NK-92 (cell line): ENCODE measurements around the gene CENATAC.
"Not testable (repeated sequence)": the region's sequence is repeated elsewhere in the genome, so short reads cannot be mapped to it uniquely, and the experiment has no call there.

Experiments
- DNase-seq: peaks from one replicate; lab custom pipeline; 2025; ENCODE audit not compliant: unreplicated experiment; lab: John Stamatoyannopoulos, UW

The CENATAC gene

DNA sequence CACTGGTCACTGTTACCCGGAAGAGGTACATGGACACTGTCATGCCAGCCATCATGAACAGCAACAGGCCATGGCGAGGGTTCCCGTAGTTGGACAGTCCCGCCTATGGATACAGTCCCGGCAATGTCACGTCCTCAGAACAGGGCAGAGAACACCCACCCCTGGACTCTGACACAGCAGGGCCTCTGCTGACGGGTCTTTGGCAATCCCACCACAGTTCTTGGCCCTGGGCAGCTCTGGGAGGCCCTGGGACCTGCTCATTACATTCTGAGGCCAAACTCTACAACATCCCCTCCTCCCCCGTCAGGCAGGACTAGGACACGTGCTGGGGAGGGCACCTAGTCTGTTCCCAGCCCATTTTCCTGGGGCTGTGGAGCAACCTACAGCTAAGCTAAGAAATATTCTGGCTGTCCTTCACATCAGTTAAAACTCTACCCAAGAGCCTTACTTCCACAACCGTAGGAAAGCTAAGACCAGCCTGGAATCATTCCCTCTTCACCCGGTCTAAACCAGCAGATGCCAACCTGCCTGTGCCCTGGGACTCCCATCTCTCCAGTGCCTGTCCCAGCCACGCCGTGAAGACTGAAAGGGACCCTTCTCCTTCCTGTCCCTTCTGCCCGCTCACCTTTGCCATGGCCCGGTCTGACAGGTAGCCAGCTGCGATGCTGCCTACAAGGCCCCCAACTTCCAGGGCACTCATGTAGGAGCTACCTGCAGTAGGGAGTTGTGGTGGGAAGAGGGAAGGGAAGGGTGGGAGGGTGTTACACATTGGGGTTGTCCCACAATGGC, 28.2 kb downstream of the CENATAC start:
- no peak for DNase-seq

DNA sequence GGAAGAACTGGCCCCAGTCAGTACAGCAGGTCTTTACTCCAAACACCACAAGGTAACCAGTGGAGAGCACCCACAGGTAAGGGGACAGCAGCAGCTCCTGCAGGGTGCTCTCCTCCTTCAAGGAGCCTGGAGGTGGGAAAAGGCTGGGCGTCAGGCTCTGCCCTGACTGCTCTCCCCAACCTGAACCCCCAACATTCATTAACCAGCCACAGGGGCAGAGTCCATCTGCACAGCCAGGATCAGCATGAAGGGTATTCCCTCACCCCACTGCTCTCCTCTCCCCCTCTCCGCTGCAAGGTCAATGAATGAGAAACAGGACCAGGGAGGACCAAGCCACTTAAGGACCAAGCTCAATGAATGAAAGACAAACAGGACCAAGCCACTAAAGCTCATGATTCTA, 29.0 kb downstream of the CENATAC start:
- no peak for DNase-seq

DNA sequence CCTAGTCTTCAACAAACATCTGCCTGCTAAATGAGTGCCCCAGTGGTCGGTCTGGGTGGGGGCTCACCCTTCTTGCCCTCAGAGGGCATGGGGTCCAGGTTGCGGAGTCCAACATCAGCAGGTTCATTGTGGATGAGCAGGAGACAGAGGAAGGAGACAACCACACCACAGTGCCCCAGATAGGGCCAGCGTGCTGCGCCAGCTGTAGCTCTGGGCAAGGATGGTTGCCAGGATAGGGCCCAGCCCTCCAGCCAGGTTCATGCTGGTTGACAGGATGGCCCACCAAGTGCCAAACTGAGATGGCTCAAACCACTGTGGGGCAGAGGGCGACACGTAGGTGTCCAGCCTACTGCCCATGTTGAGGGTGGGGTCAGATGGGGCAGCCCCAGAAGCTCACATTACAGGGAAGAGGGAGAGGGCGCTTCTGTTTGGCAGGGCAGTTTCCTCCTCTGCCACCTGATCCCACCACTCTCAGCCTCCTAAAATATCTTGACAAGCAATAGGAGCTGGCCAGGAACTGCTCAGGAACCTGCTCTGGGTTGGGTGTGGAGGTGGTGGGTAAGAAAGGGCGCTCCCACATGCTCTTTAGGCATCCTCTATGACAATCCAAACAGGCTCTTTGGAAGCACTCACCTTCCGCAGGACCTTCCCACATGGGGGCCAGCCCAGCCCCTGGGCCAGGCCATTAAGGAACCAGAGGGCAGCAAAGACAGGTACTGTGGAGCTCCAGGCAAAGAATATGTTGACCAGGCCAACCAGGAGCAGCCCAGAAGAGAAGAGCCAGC, 29.8 kb downstream of the CENATAC start:
- DNase-seq = no peak

DNA sequence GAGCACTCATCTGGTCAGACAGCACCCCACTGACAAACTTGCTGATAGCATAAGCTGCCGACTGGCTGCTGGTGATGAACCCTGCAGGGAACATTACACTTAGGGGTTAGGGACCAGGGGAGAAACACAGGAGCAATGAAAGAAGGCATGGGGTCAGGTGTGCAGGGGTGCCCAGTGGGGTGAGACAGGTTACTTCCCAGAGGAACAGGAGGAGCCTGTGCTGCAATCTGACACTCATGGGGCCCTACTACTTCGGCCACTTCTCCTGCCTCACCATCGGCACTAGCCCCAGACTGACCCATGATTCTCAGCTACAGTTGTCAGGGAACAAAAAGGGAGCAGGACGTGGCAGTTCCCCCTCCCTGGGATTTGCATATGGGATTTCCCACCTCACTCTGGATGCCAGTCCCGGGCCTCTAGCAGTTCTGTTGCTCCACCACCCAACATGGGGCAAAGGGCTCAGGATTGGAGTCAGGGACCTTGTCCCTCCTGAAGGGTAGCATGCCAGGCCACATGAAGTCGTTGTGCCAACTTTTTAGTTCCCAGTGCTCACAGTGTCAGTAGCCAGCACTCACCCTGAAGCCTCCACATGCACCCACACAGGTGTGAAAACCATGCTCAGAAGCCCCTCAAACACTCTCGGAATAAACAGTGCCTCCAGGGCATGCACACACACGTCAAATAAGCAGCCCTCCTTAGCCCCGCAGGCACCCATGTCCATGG, 30.6 kb downstream of the CENATAC start:
- no peak for DNase-seq

DNA sequence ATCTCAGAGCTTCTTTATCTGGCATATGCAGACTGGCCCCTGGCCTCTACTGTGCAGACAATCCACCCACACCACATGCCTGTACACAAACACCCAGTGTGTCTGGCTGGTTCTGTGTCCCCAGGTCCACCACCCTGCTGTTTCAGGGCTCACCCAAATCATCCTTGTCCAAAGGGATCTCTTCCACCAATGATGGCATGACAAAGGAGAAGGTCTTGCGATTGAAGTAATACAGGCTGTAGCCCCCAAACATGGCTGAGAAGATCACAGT, 31.1 kb downstream of the CENATAC start:
- DNase-seq = no peak

DNA sequence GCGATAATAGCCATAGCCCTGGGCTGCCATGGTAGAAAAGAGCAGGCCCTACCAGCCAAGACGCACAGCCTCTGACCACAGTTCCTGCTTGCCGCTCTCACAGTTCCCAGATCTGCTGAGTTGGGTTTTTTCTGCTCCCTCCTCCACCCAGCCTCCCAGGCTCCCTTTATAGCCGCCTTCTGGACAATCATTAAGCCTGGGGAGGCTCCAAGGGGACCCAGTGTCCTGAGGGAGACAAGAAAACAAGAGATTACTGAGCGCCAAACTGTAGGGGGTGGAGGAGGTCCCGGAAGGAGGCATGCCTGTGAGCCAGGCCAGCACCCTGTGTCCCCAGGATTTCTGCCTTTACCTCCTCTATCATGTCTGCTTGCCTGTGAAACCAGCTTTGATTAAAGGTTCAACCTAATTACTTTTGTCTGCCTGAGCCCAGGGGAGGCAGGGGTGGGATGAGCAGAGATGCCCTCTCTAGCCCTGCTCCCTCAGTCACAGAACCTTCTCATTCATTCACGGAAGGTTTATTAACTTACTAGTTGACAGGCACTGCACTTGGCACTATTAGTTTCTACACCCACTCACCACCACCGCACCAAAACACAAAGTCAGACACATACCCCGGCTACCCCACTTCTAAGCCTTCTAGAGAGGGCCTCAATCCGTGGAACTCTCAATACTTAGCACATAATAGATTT, 31.5 kb downstream of the CENATAC start:
- no peak for DNase-seq

DNA sequence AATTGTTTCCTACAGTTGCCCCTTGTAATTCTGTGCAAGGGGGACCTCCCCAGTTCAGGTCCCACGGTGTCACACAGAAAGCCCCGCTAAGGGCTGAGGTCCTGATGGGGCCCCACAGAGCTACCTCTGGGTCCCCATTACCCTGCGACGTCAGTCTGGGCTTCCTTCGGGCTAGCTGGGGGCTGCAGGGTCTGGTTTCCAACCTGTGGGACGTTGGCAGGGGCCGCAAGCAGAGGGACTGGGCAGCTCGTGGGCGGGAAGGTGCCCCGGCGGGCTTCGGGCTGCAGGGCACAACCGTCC, 32.0 kb downstream of the CENATAC start:
- DNase-seq = no peak

DNA sequence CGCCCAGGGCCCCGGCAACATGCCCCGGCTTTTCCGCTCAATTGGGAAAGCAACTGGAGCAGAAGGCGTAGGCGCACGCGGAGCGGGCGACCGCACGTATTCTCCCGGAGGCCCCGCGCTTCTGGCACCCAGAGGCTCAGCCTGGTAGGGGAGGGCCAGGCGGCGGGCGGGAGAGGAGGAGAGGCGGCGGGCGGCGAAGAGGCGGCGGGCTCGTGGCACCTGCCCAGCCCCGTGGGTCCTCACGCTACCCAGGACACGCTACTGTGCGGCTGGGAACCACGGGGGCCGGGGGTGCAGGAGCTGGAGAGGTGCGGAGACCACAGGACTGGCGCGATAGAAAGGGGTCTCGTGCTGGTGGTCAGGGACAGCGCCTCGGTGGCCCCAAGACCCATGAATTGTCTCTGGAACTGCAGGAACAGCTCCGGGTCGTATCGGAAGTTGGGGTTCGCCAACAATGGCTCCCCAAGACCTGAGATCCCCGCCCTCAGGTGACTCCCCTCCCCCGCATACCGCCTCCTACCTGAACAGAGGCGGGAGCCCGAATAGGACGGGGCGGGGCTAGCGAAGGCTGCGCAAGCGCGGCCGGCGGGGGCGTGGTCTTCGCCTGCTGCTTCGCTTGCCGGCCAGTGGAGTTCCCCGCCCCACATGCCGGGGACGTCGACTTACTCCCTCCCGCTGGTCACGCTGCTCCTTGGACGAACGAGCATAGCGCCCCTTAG, 32.5 kb downstream of the CENATAC start, which contains the start of gene SLC37A4:
Gene SLC37A4, minus strand, starts transcription at position 549 of the 719 bp plus-strand sequence.
- peak; percentile 83 for DNase-seq

DNA sequence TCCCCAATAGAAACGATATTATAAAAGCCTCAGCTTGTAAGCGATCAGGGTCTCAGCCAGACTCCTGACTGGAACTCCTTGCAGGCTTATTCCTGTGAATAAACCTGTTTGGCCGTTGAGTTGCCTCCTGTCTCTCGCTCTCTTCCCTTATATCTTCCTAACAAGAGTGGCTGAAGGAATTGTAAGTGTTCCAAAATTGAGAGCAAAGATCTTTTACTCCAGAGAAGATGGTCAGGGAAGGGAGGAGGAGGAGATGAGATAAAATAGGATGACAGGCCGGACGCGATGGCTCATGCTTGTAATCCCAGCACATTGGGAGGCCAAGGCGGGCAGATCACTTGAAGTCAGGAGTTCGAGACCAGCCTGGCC, 34.0 kb downstream of the CENATAC start:
- DNase-seq = no peak

DNA sequence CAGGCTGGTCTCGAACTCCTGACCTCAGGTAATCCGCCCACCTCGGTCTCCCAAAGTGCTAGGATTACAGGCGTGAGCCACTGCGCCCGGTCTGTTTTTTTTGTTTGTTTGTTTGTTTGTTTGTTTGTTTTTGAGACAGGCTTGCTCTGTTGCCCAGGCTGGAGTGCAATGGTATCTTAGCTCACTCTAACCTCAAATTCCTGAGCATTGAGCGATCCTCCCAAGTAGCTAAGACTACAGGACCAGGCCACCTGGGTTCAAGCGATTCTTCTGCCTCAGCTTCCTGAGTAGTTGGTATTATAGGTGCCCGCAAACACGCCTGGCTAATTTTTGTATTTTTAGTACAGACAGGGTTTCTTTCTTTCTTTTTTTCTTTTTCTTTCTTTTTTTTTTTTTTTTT, 35.5 kb downstream of the CENATAC start:
- not testable (repeated sequence) for DNase-seq

DNA sequence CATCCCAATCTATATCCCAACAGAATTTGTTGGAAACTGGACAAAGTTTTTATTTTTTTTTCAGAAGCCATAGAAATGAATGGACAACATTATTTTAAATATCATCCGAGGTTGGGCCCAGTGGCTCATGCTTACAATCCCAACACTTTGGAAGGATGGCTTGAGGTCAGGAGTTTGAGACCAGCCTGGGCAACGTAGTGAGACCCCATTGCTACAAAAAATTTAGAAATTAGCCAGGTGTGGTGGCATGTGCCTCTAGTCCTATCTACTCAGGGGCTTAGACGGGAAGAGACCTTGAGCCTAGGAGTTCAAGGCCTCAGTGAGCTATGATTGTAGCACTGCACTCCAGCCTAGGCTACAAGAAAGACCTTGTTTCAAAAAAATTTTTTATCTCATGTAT, 36.9 kb downstream of the CENATAC start:
- DNase-seq = no peak

DNA sequence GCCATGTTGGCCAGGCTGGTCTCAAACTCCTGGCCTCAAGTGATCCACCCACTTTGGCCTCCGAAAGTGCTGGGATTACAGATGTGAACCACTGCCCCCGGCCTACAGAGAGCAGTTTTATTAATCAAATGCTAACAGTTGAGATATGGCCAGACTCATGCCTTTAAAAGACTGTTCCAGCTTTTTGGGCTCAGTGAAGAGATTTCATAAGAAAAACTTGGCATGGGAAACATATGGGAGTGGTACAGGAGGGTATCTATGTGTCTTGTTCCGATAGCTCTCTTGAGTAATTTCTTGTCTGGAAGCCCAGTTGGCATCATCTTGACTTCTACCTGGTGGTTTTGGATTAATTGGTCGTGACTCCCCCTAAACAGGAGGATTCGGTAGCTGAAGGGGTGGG, 40.9 kb downstream of the CENATAC start:
- DNase-seq = no peak

DNA sequence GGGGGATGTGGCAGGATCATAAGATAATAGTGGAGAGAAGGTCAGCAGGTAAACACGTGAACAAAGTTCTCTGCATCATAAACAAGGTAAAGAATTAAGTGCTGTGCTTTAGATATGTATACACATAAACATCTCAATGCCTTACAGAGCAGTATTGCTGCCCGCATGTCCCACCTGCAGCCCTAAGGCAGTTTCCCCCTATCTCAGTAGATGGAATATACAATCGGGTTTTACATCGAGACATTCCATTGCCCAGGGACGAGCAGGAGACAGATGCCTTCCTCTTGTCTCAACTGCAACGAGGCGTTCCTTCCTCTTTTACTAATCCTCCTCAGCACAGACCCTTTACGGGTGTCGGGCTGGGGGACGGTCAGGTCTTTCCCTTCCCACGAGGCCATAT, 41.5 kb downstream of the CENATAC start:
- not testable (repeated sequence) for DNase-seq

DNA sequence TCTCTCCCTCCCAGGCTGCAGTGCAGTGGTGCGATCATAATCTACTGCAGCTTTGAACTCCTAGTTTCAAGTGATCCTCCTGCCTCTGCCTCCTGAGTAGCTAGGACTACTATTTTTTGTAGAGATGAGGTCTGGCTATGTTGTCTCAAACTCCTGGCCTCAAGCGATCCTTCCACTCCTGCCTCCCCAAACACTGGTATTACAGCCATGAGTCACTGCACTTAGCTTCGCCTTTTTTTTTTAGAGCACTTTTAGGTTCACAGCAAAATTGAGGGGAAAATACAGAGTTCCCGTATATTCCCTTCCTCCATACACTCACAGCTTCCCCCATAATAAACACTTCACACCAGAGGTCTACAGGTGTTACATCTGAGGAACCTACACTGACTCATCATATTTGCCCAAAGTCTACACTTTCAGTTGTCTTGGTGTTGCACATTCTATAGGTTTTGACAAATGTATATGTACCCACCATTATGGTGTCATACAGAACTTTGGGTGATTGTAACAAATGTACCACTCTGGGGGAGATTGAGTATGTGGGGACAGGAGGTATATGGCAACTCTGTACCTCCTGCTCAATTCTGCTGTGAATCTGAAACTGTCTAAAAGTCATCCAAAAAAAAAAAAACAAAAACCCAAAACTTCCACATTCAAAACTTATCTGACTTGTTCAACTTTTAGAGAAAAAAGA, 44.0 kb downstream of the CENATAC start:
- no peak for DNase-seq

DNA sequence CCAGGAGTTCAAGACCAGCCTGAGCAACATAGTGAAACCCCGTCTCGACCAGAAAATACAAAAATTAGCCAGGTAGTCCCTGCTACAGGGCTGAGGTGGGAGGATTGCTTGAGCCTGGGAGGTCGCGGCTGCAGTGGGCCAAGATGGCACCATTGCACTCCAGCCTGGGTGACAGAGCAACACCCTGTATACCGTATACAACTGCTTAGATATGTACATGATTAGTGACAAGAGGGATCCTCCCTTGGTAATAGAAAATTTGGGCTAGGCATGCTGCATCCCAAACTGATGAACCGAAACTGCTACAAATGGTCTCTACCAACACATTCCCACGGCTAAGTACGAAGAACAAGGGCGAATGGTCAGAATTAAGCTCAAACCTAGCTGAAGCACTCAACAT, 45.0 kb downstream of the CENATAC start:
- DNase-seq = no peak

DNA sequence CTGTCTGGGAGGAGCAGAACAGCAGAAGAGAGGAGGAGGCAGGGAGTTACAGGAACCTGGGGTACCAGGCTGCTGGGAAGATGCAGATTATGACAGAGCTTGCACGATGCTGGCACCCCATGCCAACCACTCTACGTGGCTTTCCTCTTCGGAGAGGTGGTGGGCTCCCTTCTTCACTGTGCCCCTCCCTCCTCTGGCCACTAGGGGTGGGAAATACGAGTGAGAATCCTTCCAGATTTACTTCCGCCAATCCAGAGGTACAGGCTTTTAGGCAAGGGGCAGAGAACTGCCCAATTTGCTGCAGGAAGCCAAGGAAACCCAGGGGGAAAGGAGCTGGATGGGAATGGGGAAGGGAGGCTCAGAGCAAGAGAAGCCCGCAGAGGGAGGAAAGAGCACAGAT, 46.8 kb downstream of the CENATAC start:
- no peak for DNase-seq

DNA sequence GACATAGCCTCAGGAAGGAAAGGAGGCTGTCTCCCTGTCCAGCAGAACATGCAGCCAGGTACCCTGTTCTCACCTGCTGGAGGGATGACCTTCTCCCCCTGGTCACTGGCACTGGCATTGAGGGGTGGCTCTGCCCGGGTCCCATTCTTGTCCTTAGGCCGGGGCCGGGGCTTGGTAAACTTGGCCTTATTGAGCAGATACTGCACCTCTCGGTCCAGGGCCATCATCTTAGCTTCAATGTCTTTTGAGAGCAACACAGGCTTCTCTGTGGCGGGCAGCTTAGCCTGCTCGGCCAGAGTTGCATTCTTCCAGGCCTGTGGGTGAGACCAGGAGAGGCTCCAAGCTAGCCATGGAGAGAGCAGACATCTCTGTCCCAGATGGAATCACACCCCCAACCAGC, 48.6 kb downstream of the CENATAC start:
- no peak for DNase-seq

DNA sequence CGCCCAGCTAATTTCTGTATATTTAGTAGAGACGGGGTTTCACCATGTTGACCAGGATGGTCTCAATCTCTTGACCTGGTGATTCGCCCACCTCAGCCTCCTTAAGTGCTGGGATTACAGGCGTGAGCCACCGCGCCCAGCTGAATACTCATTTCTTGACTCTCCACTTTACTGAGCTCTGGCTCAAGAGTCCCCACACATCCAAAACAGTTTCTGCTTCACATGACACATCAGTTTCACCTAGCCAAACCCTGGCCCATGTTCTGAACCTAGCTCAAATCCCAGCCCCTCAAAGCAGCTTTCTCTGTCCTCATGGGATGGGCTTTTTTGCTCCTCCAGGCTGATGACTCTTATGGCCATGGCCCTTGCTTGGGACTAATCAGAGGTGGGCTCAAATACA, 49.3 kb downstream of the CENATAC start:
- no peak for DNase-seq

DNA sequence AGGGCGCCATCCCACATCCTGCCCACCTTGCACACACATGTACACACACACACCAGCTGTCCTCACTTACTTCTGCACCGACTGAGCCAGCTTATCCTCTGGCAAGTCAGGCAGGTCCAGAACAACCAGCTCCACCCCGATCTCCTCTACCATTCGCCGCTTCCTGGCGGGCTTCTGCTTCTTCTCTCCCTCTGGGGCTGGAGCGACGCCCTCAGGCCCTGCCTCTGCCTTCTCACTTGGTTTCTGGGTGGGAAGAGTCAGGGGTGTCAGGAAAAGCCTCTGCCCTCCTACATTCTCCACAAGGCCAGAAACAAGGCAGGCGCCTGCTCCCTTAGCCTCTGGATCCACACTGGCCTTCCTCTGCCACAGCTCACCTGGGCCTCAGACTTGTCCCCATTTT, 50.7 kb downstream of the CENATAC start:
- no peak for DNase-seq

DNA sequence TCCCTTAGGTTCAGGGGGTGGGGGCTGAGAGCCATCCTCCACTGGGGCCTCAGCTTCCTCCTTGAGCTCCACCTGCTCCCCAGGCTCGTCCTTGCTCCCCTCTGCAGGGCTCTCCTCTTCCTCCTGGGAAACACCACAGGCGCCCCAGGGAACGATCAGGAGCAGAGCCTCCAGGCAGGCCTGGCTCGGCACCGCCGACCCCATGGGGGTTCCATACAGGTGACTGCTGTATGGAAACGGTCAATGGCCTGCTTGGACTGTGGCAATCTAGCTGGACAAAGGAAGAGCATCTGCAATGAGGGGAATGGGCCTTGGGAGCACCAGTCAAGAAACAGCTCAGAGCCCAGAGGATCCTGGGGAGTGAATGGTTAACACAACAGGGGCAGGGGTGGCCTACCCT, 51.1 kb downstream of the CENATAC start:
- no peak for DNase-seq
